ENCODE measurements around the gene CPNE5.

- TF ChIP-seq POLR2A (IDR thresholded peaks at IDR 0.05): no peak
- TF ChIP-seq, protein P1, sequence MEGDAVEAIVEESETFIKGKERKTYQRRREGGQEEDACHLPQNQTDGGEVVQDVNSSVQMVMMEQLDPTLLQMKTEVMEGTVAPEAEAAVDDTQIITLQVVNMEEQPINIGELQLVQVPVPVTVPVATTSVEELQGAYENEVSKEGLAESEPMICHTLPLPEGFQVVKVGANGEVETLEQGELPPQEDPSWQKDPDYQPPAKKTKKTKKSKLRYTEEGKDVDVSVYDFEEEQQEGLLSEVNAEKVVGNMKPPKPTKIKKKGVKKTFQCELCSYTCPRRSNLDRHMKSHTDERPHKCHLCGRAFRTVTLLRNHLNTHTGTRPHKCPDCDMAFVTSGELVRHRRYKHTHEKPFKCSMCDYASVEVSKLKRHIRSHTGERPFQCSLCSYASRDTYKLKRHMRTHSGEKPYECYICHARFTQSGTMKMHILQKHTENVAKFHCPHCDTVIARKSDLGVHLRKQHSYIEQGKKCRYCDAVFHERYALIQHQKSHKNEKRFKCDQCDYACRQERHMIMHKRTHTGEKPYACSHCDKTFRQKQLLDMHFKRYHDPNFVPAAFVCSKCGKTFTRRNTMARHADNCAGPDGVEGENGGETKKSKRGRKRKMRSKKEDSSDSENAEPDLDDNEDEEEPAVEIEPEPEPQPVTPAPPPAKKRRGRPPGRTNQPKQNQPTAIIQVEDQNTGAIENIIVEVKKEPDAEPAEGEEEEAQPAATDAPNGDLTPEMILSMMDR (IDR thresholded peaks at IDR 0.05): no peak
These were observed 104.7 kb downstream of the CPNE5 start for GRCh38 chr6:36734486-36735060.
